Measurements from ENCODE around the gene CYBC1.
"Not testable (repeated sequence)": the region's sequence is repeated elsewhere in the genome, so short reads cannot be mapped to it uniquely, and the experiment has no call there.

The CYBC1 gene

DNA sequence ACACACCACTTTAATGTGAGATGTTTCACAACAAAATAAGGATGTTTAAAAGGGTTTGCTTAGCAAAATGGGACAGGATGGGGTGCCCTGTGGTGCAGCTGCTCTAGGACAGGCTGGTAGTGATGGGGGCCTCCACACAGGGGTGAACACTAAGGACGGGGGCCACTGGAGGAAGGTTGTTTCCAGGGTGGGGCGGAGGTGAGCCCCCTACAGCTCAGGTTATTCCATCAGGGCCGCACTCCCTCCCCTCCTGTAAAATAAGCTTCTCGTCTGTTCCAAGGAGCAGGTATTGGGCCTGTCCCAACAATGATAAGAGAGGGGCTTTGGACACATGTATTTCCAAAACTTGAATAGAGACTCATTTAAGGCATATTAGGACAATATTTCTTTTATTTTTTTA, 34.3 kb downstream of the CYBC1 start:
- in situ Hi-C loops (cut with MboI; ENCODE audit: low sequenced_read_pairs, unreplicated experiment) = no loop called here
- TF ChIP-seq, protein P1, sequence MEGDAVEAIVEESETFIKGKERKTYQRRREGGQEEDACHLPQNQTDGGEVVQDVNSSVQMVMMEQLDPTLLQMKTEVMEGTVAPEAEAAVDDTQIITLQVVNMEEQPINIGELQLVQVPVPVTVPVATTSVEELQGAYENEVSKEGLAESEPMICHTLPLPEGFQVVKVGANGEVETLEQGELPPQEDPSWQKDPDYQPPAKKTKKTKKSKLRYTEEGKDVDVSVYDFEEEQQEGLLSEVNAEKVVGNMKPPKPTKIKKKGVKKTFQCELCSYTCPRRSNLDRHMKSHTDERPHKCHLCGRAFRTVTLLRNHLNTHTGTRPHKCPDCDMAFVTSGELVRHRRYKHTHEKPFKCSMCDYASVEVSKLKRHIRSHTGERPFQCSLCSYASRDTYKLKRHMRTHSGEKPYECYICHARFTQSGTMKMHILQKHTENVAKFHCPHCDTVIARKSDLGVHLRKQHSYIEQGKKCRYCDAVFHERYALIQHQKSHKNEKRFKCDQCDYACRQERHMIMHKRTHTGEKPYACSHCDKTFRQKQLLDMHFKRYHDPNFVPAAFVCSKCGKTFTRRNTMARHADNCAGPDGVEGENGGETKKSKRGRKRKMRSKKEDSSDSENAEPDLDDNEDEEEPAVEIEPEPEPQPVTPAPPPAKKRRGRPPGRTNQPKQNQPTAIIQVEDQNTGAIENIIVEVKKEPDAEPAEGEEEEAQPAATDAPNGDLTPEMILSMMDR (IDR thresholded peaks at IDR 0.05; ENCODE audit: borderline replicate concordance, control extremely low read depth, extremely low read depth, insufficient read depth, missing control alignments) = no peak

DNA sequence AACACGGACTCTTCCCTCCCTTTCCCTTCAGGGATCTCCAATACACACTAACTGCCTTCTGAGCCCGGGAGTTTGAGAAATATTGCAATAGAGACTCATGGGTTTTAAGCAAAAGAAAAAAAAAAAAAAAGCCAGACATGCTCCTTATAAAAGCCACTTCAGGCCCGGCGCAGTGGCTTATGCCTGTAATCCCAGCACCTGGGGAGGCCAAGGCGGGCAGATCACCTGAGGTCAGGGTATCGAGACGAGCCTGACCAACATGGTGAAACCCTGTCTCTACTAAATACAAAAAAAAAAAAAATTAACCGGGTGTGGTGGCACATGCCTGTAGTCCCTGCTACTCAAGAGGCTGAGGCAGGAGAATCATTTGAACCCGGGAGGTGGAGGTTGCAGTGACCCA, 34.8 kb downstream of the CYBC1 start:
- TF ChIP-seq, protein P1 (IDR thresholded peaks at IDR 0.05; ENCODE audit: borderline replicate concordance, control extremely low read depth, extremely low read depth, insufficient read depth, missing control alignments) = no peak
- no peak for DNase-seq (ENCODE audit: low spot score)
- in situ Hi-C loops (cut with MboI; ENCODE audit: low sequenced_read_pairs, unreplicated experiment) = no loop called here

More for the DNA sequence above, 34.3 kb downstream of the CYBC1 start:
- no peak for DNase-seq (ENCODE audit: low spot score)

DNA sequence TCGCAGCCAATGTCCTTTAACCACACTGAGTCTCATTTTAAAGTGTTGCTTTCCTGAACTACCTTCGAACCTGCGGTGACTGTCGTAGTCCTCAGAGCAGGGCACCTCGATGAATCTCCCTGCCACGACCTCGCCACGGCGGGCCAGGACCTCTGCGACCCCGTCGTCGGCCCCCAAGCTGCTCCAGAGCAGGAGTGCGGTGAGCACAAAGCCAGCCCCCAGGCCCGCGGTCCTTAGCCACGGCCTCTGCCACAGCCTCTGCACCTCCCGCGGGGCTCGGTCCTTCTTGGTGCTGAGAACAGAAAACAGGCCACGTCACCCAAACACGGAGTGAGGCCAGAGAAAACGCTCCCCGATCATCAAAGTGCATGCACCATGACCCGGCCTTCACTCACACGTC, 35.2 kb downstream of the CYBC1 start:
- DNase-seq (ENCODE audit: low spot score) = no peak
- in situ Hi-C loops (cut with MboI; ENCODE audit: low sequenced_read_pairs, unreplicated experiment) = no loop called here
- TF ChIP-seq, protein P1 (IDR thresholded peaks at IDR 0.05; ENCODE audit: borderline replicate concordance, control extremely low read depth, extremely low read depth, insufficient read depth, missing control alignments) = no peak

DNA sequence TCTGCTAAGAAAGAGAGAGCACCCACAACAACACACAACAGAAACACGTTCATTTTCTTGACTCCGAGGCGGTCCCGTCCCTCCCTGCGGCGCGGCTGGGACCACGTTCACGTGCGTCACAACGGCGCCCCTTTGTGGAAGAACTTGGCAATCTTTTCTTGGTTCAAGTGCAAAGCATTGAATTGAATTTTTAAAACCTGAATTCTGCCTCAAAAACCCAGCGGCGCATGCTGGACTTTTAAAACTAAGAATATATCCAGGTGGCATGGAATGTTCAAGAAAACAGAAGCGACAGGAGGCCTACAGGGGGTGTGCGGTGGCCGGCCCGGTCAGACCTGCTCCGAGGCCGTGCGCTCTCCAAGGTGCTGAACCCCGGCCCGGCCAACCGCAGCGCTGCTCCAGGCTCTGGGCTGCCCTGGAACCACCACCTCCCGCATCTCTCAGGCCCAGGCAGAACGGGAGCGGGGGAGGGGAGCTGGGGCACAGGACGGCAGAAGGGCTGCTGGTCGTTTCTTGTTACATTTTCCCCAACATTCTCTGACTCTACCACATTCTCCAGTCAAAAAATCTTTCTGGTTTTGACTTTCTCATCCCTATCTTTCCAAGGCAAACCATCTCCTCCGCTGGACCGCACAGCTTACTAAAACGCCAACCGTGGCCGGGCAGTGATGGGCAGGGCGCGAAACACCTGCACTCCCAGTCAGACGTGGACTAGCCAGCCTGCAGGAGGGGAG, 35.8 kb downstream of the CYBC1 start:
- in situ Hi-C loops (cut with MboI; ENCODE audit: low sequenced_read_pairs, unreplicated experiment) = no loop called here
- TF ChIP-seq, protein P1 (IDR thresholded peaks at IDR 0.05; ENCODE audit: borderline replicate concordance, control extremely low read depth, extremely low read depth, insufficient read depth, missing control alignments) = peak; percentile 70
- DNase-seq (ENCODE audit: low spot score) = peak; percentile 86

DNA sequence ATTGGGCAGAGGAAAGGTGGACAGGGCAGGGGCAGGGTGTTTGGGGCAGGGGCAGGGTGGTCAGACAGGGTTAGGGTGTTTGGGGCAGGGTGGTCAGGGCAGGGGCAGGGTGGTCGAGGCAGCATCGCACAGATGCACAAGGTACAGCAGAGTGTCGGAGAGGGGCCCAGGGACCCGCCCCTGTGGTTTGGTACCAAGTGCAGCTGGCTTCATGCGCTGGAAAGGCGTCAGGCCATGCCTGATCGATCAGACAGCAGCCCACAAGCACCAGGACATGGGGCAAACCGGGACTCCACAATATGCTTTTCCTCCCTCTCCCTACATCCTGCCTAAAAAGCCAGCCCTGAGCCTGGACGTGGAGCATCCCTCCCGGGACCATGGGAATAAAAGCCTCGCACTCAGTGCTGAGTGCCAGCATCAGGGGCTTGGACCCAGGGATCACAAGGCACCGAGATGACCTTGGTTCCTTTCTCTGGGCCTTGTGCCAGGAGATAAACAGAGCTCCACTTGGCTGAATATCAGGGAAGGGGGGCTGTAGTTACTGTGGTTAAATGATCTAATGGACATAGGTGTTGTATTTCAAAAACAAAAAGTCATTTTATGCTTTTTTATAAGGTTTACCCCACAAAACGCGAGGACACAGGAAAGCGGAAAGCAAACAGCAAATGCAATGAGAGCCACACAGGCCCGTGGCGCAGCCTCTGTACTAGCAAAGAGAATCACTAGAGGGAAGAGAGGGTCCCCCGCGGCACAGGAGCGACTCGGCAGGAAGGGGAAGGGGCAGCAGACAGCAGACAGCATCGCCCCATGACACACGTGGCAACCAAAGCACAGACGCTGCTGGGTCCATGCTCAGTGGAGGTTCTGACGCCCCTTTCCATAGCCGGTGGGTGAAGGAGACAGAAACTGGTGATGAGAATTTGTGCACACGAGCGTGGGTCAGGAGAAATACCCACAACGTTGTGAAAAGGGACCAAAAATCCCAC, 37.7 kb downstream of the CYBC1 start:
- in situ Hi-C loops (cut with MboI; ENCODE audit: low sequenced_read_pairs, unreplicated experiment) = no loop called here
- TF ChIP-seq, protein P1 (IDR thresholded peaks at IDR 0.05; ENCODE audit: borderline replicate concordance, control extremely low read depth, extremely low read depth, insufficient read depth, missing control alignments) = no peak
- no peak for DNase-seq (ENCODE audit: low spot score)

DNA sequence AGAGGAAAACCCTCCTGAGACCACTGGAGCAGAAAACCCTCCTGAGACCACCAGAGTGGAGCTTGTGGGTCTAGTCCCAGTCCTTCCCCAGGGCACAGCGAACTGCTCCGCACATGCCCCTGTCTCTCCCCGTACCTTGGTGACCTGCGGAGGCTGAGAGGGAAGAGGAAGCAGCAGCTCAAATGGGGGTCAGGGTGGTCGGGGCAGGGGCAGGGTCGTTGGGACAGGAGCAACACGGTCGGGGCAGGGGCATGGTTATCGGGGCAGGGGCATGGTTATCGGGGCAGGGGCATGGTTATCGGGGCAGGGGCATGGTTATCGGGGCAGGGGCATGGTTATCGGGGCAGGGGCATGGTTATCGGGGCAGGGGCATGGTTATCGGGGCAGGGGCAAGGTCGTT, 38.5 kb downstream of the CYBC1 start:
- in situ Hi-C loops (cut with MboI; ENCODE audit: low sequenced_read_pairs, unreplicated experiment); DNase-seq (ENCODE audit: low spot score): not testable (repeated sequence)

All from GM13976 (cell line).